SU-DHL-6 (cell line): ENCODE measurements around the gene ARID5A.

Experiments
- CTCF ChIP-seq: fragments of 200-600 bp; sonication (generic); IDR thresholded peaks from one replicate; pipeline ENCODE4 v1.5.1; 2017; ENCODE audit warnings: antibody characterized with exemption, mild to moderate bottlenecking, low read length, moderate library complexity; ENCODE audit not compliant: insufficient read depth, poor library complexity, severe bottlenecking
- EZH2phosphoT487 ChIP-seq: fragments of 200-600 bp; sonication (generic), shearing (Covaris generic); conservative IDR thresholded peaks from 2 replicates; pipeline ENCODE4 v1.6.1; 2018; ENCODE audit warnings: mild to moderate bottlenecking, antibody characterized with exemption, low read length, moderate library complexity, mixed read lengths

GRCh38 chr2:96574364-96574763 lies 37.8 kb downstream of the ARID5A start:
- no peak for TF ChIP-seq CTCF
- TF ChIP-seq EZH2phosphoT487: no peak
